H7 (cell line): Measurements from ENCODE around the gene MYO1D. TPM values are rescaled to one million over a fixed set of nuclear protein-coding genes. Genes with fewer than 3 reads are reported as not detected.

Experiments
- DNase-seq: peaks from one replicate; pipeline ENCODE4 v3.0.0; 2012
- H3K27me3 ChIP-seq: 2 replicates; pipeline ENCODE4 v1.6.0; 2011; ENCODE audit warnings: mild to moderate bottlenecking, low read length; ENCODE audit not compliant: control insufficient read depth, insufficient read depth
- H3K36me3 ChIP-seq: replicated peaks from 2 replicates; pipeline ENCODE4 v1.5.1; 2011; ENCODE audit warnings: low read length; ENCODE audit not compliant: control insufficient read depth, insufficient read depth
- H3K4me3 ChIP-seq: 2 replicates; pipeline ENCODE4 v1.5.1; 2011; ENCODE audit warnings: low read depth, mild to moderate bottlenecking, control low read depth, low read length, moderate library complexity; ENCODE audit not compliant: insufficient read depth
- total RNA-seq: library from RNA; depleted of rRNA; stranded (reverse); fragments of >200 nt; shearing (Covaris generic); gene quantifications from 2 replicates; pipeline ENCODE4 v1.2.3, GENCODE V29; 2014

The MYO1D gene
- total RNA-seq, 1 experiment from 2014 or later = 15.6 TPM

DNA sequence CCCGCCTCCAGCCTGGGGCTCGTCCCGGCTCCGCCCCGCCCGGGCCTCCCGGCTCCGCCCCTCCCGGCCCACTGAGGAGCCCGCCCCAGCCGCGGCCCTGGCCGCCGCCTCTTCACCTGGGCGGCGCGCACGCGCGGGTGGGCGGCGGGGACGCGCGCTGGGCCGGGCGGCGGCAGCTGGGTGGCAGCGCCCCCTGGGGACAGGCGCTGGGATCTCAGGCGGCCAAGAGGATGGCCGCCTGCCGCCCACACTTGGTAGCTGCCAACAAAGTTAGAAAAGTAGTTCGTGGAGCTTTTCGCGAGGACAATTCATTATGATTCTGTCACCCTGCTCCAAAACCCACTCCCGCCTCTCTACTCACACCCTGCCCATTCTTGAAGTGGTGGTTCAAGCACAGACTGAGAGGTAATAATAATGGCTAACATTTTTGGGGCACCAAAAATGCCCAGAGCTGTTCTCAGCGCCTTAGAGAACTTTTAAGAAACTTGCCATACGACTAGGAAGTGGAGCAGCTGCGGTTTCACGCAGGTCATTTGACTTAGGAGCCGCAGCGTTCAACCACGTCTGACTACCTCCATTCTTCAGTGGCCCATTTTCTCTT lies 340 bp upstream of the MYO1D start:
- peak; percentile 98 for DNase-seq
- no peaks in the 10 kb centered on the region for H3K36me3 ChIP-seq
- peak overlapping the region; percentile 80 for H3K4me3 ChIP-seq
- H3K27me3 ChIP-seq = peaks cover 2% of the 10 kb centered on the region

DNA sequence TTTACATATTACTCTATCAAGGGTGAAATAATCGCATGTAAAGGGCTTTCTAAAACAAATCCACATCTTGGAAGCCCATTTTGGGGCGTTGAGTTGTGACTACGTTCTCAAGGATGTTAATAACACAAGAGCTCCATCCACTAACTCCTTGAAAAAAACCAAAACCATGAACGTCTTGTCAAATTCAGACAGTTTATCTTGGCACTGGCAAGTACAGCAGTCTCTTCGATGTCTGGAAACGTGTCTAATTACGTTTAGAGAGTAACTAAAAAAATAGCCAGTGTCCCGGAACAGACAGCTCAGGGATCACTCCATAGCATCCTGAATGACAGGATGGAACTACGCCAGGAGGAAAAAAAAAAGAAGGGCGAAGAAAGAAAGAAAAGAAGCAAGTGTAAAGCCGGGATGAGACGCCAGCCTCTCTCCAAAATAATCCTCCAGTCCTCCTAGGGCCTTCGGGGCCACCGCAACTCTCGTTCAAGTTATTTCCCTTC lies 954 bp downstream of the MYO1D start:
- no peak for DNase-seq
- H3K27me3 ChIP-seq = peaks cover 2% of the 10 kb centered on the region
- peak overlapping the region; percentile 80 for H3K4me3 ChIP-seq
- H3K36me3 ChIP-seq = no peaks in the 10 kb centered on the region

DNA sequence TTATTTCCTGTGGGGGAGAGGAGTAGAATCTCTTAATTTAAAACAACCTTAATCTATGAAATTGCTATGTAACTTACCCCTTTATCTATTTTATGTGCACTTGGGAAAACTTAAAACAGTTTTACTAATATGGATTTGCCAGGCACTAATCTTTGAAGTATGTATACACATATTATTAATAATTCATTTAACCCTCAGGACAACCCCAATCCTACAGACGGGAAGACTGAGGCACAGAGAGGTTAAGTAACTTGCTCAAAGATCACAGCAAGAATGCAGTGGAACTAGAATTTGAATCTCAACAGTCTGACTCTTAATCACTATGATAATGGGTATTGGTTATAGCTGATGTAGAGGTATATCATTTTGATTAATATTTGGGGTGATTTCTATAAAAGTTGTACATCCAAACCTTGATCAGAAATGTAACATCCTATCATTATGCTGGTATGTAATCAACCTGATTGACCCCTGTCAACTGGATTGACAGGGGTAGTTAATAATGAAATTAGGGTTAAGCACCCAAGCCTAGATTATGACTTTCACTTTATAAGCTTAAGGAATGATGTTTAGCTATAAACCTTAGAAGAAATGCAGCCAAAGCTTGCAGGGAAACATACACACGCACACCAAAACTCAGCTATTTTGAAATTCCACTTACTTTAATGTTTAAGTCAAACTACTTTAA lies 1.6 kb downstream of the MYO1D start:
- H3K36me3 ChIP-seq = no peaks in the 10 kb centered on the region
- peaks cover 2% of the 10 kb centered on the region for H3K27me3 ChIP-seq
- DNase-seq = no peak
- no peak overlapping the region for H3K4me3 ChIP-seq

DNA sequence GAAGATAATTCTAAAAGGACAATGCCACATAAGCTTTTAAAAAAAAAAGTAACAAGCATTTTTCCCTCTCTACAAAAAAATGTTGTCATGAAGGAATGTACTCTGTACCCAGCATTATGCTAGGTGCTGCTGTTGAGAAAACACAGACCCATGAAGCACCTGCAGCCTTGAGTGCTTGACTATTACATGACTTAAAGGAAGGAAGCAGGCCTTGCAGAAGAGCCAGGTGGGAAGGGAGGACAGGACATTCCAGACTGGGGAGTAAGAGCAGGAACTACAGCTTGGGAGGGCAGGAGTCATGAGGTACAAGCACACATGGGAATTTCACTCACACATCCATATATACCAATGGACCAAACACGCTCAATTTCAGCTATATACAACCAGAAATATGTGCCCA lies 3.8 kb downstream of the MYO1D start:
- Histone ChIP-seq H3K4me3 (no peak overlapping the region), H3K27me3 (no peaks in the 10 kb centered on the region), H3K36me3 (no peaks in the 10 kb centered on the region)
- DNase-seq = no peak

DNA sequence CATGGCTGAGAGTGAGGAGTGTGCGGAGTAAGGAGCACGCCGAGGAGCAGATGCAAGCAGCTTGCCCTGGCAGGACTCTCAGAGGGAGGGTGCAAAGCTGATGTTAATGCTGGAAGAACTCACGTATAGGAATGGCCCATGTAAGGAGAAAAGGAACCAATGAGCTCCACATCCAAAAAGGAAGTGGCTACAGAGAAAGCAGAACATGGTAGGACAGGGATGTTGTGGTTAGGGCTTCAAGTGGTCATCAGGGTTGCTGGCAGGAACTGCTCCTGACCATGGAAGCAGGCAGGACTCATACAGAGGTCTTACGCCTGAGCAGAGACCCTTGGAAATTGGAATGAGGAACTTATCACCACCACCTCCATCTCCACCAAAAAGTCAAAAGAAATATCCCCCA lies 5.2 kb downstream of the MYO1D start:
- H3K4me3 ChIP-seq = no peak overlapping the region
- DNase-seq = no peak
- no peaks in the 10 kb centered on the region for H3K27me3 ChIP-seq
- H3K36me3 ChIP-seq = no peaks in the 10 kb centered on the region

DNA sequence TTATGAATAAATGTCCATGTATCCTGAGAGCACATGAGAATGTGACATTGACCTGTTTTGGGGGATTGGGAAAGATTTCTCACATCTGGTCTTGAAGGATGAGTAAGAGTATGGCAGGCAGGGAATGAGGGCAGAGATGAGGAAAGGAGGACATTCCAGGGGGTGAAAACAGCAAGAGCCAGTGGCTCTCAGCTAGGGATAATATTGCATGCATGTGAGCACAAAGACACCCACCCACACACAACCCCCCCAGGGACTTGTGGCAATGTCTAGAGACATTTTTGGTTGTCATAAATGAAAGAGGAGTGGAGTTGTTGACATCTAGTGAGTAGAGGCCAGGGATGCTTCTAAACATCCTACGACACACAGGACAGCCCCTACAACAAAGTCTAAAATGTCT lies 6.0 kb downstream of the MYO1D start:
- H3K27me3 ChIP-seq = no peaks in the 10 kb centered on the region
- H3K36me3 ChIP-seq = no peaks in the 10 kb centered on the region
- no peak overlapping the region for H3K4me3 ChIP-seq
- DNase-seq = no peak

DNA sequence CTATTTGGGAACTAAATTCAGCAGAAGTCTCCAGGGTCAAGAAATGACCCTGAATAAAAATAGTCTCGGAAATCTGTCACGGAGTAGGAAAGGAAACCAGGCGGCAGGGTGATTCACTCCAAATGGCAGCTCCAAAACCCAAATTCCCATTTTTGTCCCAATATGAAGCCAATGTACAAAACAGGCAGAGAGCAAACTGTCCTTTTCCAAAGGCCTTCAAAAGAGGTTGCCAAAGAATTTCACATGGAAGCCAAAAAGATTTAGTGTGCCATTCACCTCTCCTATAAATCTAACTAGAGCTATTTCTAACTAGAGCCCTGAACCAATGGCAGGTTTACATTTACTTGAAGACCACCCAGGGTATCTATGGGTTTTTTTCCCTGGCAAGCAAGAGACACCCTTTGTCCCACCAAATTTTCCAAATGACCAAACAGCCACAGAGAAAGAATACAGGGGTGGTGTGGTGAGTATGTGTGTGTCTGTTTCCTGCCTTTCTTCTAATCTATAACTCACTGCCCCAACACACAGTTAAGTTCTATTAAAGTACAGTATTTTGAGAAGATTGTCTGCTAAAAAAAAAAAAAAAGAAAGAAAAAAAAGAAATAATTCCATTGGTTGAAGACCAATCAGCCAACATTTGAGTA lies 6.8 kb downstream of the MYO1D start:
- DNase-seq = no peak
- H3K4me3 ChIP-seq = no peak overlapping the region
- no peaks in the 10 kb centered on the region for H3K36me3 ChIP-seq
- H3K27me3 ChIP-seq = no peaks in the 10 kb centered on the region

DNA sequence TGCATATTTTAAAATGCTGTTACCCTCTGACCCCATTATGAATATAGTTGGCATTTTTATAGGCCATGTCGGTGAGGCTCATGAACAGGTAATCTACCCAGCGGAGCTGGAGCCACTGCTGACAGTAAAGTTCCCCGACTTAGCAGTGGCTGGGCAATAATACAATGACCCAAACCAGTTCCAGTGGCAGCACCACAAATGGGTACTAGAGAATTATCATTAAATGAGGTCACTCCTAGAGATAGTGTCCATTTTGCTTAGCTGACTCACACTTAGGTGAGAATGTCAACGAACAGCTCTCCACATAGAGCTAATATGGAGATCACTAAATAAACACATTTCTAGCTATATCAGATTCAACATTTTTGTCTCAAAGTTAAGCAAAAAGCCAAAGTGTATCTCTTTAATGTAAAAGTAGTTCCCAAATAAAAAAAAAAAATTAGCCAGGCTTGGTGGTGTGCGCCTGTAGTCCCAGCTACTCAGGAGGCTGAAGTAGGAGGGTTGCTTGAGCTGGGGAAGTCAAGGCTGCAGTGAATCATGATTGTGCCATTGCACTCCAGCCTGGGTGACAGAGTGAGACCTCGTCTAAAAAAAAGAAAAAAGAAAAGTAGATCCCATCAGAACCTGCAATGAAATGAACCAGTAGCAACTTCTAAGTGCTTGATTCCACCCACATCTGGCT lies 7.4 kb downstream of the MYO1D start:
- Histone ChIP-seq H3K36me3 (no peaks in the 10 kb centered on the region), H3K27me3 (no peaks in the 10 kb centered on the region), H3K4me3 (no peak overlapping the region)
- DNase-seq = no peak

DNA sequence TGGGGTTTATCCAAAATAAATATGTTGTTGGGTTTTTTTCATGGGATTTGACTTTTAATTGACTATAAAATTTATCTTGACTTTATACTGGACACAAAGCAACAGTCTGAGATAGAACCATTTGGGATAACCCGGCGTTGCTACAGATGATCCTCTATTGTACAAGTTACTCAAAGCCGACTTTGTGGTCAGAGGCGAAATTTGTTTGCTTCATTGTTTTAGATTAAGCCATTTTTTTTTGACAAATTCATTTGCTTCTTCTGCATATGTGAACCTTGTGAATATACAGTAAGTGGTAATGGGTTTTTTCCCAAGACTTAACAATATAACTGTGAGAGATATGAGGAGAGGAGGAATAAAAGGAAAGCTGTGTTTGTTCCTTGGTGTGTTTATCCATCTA lies 11.8 kb downstream of the MYO1D start:
- no peak for DNase-seq
- H3K27me3 ChIP-seq = no peaks in the 10 kb centered on the region
- H3K36me3 ChIP-seq = no peaks in the 10 kb centered on the region
- no peak overlapping the region for H3K4me3 ChIP-seq

DNA sequence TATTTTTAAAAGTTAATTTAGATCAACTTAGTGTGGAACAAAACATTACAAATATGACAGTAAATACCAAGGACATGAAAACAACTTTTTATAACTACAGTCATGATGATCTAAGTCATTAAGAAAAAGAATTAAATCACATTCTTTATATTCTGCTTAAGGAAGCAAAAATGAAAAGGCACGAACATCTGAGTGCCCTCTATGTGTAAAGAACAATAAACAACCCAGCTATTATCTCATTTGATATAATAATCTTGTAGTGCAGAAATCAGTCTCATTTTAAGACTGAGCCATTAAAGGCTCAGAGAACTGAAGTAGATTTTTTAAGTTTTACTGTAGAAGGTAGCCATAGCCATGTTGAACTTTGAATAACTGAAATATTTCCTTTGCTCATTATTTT lies 13.4 kb downstream of the MYO1D start:
- no peaks in the 10 kb centered on the region for H3K27me3 ChIP-seq
- no peak overlapping the region for H3K4me3 ChIP-seq
- DNase-seq = no peak
- H3K36me3 ChIP-seq = no peaks in the 10 kb centered on the region

DNA sequence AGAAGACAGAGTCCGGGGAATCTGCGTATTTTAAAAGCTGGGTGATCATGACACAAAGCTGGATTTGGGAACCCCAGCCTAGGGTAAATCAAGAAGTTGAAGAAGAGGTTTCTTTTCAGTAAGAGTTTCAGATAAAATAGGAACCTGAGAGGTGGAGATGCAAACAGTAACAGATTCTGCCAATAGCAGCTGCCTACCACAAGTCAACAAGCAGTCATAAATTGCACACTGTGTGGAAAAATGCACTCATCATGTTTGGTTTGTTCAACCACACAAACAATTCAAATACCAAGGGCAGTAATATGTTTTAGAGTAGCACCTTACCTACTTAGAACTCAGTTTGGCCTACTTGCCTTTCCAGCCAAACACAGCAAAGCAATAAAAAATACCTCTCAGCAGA lies 14.0 kb downstream of the MYO1D start:
- H3K4me3 ChIP-seq = no peak overlapping the region
- H3K27me3 ChIP-seq = no peaks in the 10 kb centered on the region

DNA sequence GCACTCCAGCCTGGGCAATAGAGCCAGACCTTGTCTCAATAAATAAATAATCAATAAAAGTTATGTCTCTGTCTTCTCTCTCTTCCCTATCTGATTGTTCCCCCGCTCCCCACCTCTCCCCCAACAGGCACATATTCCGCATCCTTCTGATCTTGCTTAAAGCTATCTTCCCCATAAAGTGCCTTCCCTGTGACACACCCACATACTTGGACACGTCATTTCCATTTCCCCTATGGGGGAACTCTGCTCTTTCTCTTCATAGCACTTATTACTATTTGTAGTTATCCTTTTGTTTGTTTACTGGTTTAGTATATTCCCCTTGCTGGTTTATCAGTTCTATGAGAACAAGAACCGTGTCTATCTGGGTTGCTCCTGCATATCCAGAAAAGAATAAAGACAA lies 14.9 kb downstream of the MYO1D start:
- Histone ChIP-seq H3K36me3 (no peaks in the 10 kb centered on the region), H3K27me3 (no peaks in the 10 kb centered on the region), H3K4me3 (no peak overlapping the region)
- no peak for DNase-seq

More for the DNA sequence above, 14.0 kb downstream of the MYO1D start:
- no peaks in the 10 kb centered on the region for H3K36me3 ChIP-seq
- DNase-seq = no peak

DNA sequence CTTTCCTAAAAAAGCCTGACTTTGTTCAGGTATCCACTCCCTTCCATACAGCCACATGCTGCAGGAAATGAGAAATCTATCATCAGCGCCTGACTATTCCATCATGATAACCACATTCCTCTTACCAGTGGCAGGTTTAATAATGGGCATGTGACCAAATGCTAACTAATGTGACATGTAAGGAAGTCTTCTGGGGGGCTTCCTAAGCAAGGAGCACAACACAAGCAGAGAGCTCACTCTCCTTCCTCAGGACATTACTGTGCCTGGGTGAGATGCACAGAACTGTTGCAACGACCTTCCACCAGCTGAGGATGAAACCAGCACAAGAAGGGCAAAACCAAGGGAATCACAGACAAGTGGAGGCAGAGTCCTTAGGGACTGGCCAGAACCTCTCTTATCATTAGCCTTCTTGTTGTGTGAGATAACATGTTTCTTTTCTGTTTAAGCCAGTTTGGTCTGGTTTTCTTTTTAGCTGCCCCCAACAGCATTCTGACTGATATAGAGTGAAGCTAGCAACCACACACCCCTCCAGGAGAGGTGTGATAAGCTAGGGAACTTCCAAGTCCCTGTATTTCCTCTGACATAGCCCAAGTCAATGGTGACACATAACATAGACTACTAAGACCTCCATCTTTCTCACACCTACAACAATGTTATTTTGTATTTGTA lies 16.9 kb downstream of the MYO1D start:
- Histone ChIP-seq H3K4me3 (no peak overlapping the region), H3K27me3 (no peaks in the 10 kb centered on the region), H3K36me3 (no peaks in the 10 kb centered on the region)
- DNase-seq = no peak

DNA sequence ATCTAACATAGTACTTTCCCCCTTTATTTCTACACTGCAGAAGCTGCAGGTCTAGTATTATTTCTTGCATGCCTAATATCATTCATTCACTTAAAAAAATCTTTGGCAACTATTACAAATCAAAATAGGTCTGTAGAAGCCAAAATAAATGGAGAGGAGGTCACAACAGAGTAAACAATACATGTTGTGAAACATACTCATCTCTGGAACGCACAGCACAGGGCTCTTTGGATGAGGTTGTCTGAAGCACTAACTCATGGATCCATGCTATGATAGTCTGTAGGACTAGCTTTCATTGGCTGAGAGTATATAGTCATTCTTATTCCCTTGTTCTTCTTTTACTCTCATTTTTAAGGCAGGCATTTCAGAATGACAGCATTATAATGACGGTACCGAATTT lies 21.3 kb downstream of the MYO1D start:
- no peak for DNase-seq
- H3K4me3 ChIP-seq = no peak overlapping the region
- H3K36me3 ChIP-seq = no peaks in the 10 kb centered on the region
- H3K27me3 ChIP-seq = no peaks in the 10 kb centered on the region
